ENCODE data around the gene PRRC2B.
"Not testable (repeated sequence)": the region's sequence is repeated elsewhere in the genome, so short reads cannot be mapped to it uniquely, and the experiment has no call there.

The PRRC2B gene

GRCh38 chr9:131503626-131504465 is 110.0 kb downstream of the PRRC2B start:
- DNase-seq (ENCODE audit: low read depth): no peak
- in situ Hi-C loops (cut with HindIII; ENCODE audit: low sequenced_read_pairs): no loop called here
- peak; percentile 10 for TF ChIP-seq CTCF (IDR thresholded peaks at IDR 0.05; ENCODE audit: low read depth, low read length, missing control alignments)
- peak overlapping the region; percentile 87 for H3K4me3 ChIP-seq (ENCODE audit: low read depth, low read length)

GRCh38 chr9:131505012-131505411 is 111.1 kb downstream of the PRRC2B start:
- in situ Hi-C loops (cut with HindIII; ENCODE audit: low sequenced_read_pairs): no loop called here
- no peak for DNase-seq (ENCODE audit: low read depth)
- TF ChIP-seq CTCF (IDR thresholded peaks at IDR 0.05; ENCODE audit: low read depth, low read length, missing control alignments): no peak
- H3K4me3 ChIP-seq (ENCODE audit: low read depth, low read length): no peak overlapping the region

- no peak for DNase-seq (ENCODE audit: low read depth)
- no peak overlapping the region for H3K4me3 ChIP-seq (ENCODE audit: low read depth, low read length)
- TF ChIP-seq CTCF (IDR thresholded peaks at IDR 0.05; ENCODE audit: low read depth, low read length, missing control alignments): no peak
- in situ Hi-C loops (cut with HindIII; ENCODE audit: low sequenced_read_pairs): no loop called here
Measured at GRCh38 chr9:131511416-131511815, 117.5 kb downstream of the PRRC2B start.

DNA sequence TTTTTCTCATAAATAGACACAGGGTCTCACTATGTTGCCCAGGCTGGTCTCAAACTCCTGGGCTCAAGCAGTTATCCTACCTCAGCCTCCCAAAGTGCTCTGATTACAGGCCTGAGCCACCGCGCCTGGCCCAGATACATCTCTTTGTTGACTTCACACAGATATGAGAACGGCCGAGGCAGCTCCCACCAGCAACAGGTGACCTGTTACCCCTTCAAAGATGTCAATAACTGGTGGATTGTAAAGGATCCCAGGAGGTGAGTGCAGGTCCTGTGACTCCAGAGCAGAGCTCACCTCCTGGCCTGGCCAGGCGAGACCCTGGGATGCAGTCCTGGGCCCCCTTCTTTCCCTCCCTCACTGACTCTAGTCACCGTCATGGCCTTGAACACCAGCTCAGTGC is 118.0 kb downstream of the PRRC2B start:
- no peak overlapping the region for H3K4me3 ChIP-seq (ENCODE audit: low read depth, low read length)
- TF ChIP-seq CTCF (IDR thresholded peaks at IDR 0.05; ENCODE audit: low read depth, low read length, missing control alignments): no peak
- in situ Hi-C loops (cut with HindIII; ENCODE audit: low sequenced_read_pairs): no loop called here
- no peak for DNase-seq (ENCODE audit: low read depth)

DNA sequence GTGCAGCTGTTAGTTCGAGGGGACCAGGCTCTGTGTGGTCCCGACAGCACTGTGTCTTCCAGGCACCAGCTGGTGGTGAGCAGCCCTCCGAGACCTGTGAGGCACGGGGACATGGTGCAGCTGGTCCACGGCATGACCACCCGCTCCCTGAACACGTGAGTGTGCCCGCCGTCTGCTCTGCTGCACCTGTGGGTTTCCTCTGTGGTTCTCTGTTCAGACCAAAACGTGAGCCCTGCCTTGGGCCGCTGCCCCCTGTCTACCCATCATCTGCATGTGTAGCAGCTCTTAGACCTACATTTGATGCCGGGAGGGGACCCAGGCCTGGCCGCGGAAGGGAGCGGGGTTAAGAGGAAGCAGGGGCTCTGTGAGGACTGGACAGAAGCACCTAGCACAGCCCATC is 119.3 kb downstream of the PRRC2B start:
- H3K4me3 ChIP-seq (ENCODE audit: low read depth, low read length): no peak overlapping the region
- TF ChIP-seq CTCF (IDR thresholded peaks at IDR 0.05; ENCODE audit: low read depth, low read length, missing control alignments): no peak
- in situ Hi-C loops (cut with HindIII; ENCODE audit: low sequenced_read_pairs): no loop called here
- DNase-seq (ENCODE audit: low read depth): no peak

DNA sequence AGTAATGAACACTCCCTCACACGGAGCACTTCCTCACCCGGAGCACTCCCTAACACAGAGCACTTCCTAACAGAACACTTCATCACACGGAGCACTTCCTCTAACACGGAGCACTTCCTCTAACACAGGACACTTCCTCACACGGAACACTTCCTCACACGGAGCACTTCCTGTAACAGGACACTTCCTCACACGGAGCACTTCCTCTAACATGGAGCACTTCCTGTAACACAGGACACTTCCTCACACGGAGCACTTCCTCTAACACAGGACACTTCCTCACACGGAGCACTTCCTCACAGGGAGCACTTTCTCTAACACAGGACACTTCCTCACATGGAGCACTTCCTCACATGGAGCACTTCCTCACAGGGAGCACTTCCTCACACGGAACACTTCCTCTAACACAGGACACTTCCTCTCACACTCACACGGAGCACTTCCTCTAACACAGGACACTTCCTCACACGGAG is 121.7 kb downstream of the PRRC2B start:
- in situ Hi-C loops (cut with HindIII; ENCODE audit: low sequenced_read_pairs); H3K4me3 ChIP-seq (ENCODE audit: low read depth, low read length); DNase-seq (ENCODE audit: low read depth): not testable (repeated sequence)

- TF ChIP-seq CTCF (IDR thresholded peaks at IDR 0.05; ENCODE audit: low read depth, low read length, missing control alignments): no peak
- no peak overlapping the region for H3K4me3 ChIP-seq (ENCODE audit: low read depth, low read length)
- in situ Hi-C loops (cut with HindIII; ENCODE audit: low sequenced_read_pairs): no loop called here
- no peak for DNase-seq (ENCODE audit: low read depth)
Measured at GRCh38 chr9:131516100-131516499, 122.2 kb downstream of the PRRC2B start.

All from astrocyte of the cerebellum (primary cell).